GM12864 (cell line): ENCODE results near the gene ADGRG6.

Source experiments
- DNase-seq: peaks from one replicate; pipeline ENCODE4 v3.0.0-alpha.2; 2011; ENCODE audit warnings: low read depth
- H3K4me3 ChIP-seq: 2 replicates; pipeline ENCODE4 v1.5.1; 2011; ENCODE audit warnings: mild to moderate bottlenecking, low read depth, low read length, control low read depth
- CTCF ChIP-seq: IDR thresholded peaks from 2 replicates; pipeline ENCODE4 v1.5.1; 2011; ENCODE audit warnings: low read depth, mild to moderate bottlenecking, moderate library complexity, low read length, control low read depth, inconsistent platforms; ENCODE audit errors: missing control alignments

Gene ADGRG6

GRCh38 chr6:142265476-142265875 lies 36.3 kb upstream of the ADGRG6 start:
- H3K4me3 ChIP-seq, result no peak overlapping the region
- no peak for TF ChIP-seq CTCF
- no peak for DNase-seq

GRCh38 chr6:142266060-142266459 lies 35.7 kb upstream of the ADGRG6 start:
- no peak for DNase-seq
- no peak overlapping the region for H3K4me3 ChIP-seq
- TF ChIP-seq CTCF, result no peak

- no peak overlapping the region for H3K4me3 ChIP-seq
- no peak for TF ChIP-seq CTCF
- DNase-seq, result no peak
Measured at GRCh38 chr6:142271476-142271875, 30.3 kb upstream of the ADGRG6 start.

- no peak overlapping the region for H3K4me3 ChIP-seq
- no peak for DNase-seq
- TF ChIP-seq CTCF, result no peak
Measured at GRCh38 chr6:142274656-142275055, 27.2 kb upstream of the ADGRG6 start.

GRCh38 chr6:142275236-142276006 lies 26.4 kb upstream of the ADGRG6 start:
- no peak for TF ChIP-seq CTCF
- DNase-seq, result no peak
- H3K4me3 ChIP-seq, result no peak overlapping the region

GRCh38 chr6:142276256-142276655 lies 25.6 kb upstream of the ADGRG6 start:
- H3K4me3 ChIP-seq, result no peak overlapping the region
- DNase-seq, result no peak
- TF ChIP-seq CTCF, result no peak
